Measurements from ENCODE around the gene IGF1.

GRCh38 chr12:102454330-102454729, 26.0 kb downstream of the IGF1 start:
- TF ChIP-seq CTCF (conservative IDR thresholded peaks at IDR 0.05 in 1 of 2, IDR thresholded peaks at IDR 0.05 in 1 of 2; ENCODE audit: extremely low read depth in 1 of 2, insufficient read depth in 1 of 2, low read depth in 1 of 2, low read length in 2 of 2), result no peak
- TF ChIP-seq EZH2 (IDR thresholded peaks at IDR 0.05; ENCODE audit: borderline replicate concordance, low read length), result no peak

Data from mammary epithelial cell (primary cell).